Measurements from ENCODE around the gene CPPED1.

Gene CPPED1

DNA sequence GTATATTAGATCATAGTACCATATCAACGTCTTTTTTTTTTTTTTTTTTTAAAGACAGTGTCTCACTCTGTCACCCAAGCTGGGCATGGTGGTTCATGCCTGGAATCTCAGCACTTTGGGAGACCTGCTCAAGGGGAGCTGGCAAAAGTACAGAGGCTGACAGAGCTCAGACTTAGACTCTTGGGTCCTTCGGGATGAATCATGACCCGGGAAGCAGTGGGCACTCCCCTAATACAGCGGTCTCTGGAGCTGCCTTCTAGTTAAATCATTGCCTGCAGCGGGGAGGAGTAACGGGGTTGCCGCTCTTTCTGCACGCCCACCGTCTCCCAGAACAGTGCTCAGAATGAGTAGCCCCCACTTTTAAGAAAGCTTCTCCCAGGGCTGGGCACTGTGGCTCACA lies 174.4 kb downstream of the CPPED1 start:
- no peak for DNase-seq

DNA sequence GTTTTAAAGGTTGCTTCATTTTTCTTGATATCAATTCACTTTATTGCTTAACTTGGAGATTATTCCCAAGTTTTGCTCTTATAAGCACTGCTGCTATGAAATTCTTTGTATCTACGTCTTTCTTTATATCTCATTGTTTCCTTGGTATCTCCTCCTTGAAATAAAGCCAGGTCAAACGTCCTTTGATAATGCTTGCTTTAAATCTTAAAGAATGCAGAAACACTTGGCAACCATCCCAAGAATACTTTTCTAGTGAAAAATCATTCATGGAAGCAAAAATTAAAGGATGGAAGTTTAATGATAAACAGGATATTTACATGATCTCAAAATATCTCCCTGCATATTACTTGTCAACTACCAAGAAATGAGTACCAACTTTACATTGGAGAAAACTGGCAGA lies 175.2 kb downstream of the CPPED1 start:
- DNase-seq = peak; percentile 8

DNA sequence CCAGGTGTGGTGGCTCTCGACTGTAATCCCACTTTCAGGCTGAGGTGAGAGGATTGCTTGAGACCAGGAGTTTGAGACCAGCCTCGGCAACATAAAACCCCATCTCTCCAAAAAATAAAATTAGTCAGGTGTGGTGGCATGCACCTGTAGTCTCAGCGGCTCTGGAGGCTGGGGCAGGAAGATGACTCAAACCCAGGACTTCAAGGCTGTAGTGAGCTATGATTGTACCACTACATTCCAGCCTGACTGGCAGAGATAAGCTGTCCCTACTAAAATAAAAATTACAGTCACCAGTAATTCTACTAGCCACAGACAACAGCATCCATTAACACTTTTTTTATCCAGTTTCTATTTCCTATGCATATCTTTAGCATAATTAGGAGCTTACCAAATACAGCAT lies 176.3 kb downstream of the CPPED1 start:
- DNase-seq = no peak

DNA sequence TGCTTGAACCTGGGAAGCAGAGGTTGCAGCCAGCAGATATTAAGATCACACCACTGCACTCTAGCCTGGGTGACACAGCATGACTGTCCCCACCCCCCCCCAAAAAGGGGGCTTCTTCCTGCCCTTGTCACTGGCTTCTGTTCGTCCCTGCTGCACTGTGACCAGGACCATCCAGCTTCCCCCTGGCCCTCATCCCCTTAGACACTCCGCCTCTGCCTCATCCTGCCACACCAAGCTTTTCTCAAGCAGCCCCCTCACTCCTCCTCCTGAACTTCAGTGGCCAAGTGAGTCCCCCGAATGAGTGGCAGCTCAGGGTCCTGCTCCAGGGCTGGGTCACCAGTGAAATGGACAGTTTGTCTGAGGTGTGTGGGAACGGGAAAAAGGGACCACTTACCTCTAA lies 177.3 kb downstream of the CPPED1 start:
- DNase-seq = no peak

DNA sequence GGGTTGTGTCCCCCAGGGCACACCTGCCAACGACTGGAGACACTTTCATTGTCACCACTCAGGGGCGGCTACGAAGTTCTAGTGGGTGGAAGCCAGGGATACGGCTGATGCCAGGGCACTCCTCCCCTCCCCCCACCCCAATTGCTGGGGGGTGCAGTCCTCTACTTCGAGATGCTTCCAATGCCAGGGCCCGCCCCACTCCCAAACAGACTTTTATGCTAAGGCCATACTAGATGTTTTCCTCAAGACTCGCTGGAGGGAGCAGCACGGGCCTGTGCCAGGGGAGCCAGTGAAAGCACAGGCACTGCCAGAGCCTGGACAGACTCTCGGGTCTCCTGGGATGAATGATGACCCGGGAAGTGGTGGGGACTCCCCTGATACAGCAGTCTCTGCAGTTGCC lies 178.0 kb downstream of the CPPED1 start:
- DNase-seq = no peak

DNA sequence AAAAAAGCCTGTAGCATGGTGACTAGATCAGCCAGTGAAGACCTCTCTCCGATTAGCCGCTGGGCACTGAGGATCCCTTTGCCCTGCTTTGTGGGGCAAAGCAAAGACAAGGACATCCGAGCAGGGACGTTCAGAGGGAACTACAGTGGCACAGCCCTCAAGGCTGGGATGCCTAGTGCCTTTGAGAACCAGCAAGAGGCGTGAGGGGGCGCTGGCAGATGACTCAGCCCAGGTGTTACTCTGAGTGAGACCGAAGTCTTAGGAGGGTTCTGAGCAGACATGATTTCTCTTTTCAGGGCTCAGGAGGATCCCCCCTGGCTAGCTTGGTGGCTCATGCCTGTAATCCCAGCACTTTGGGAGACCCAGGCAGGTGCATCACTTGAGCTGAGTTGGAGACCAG lies 178.6 kb downstream of the CPPED1 start:
- no peak for DNase-seq

DNA sequence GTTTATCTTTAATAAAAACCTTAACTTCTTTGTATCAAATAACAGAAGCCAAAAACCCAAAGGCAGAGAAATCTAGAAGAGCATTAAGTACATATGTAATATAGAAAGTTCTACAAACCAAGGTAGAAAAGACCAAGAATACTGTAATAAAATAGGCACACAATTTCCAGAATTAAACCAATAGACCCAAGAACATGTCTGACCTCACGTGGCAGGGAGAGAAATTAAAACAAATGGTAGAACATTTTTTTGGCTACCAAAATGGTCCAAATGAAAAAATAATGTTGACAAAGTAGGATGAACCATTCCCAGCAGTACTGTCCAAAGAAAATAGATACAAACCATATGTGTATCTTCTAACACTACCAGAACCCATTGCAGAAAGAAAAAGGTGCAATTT lies 183.5 kb downstream of the CPPED1 start:
- DNase-seq = no peak

DNA sequence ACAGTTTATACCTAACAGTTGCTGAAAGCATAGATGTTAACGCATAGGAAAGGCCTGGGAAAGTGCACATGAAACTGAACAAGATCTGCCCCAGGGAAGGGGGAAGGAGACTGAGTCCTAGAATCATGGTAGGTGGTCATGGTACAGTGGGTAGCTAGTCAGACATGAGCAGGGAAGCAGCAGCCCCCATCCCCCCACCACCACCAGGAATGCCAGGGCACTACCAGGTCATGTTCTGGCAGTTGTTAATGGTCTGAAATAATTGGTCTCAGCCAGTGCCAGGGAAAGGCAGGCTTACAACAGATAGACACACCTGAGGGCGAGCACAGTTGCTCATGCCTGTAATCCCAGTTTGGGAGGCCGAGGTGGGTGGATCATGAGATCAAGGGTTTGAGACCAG lies 185.2 kb downstream of the CPPED1 start:
- DNase-seq = no peak

DNA sequence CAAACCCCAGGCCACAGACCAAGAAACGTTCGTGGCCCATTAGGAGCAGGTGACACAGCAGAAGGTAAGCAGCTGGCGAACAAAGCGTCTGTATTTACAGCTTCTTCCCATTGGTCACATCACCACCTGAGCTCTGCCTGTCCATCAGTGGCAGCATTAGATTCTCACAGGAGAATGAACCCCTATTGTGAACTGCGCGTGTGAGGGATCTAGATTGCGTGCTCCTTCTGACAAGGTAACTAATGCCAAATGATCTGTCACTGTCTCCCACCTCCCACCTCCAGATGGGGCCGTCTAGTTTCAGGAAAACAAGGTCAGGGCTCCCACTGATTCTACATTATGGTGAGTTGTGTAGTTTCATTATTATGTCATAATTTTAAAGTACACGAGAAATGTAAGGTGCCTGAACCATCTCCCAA lies 186.3 kb downstream of the CPPED1 start:
- no peak for DNase-seq

DNA sequence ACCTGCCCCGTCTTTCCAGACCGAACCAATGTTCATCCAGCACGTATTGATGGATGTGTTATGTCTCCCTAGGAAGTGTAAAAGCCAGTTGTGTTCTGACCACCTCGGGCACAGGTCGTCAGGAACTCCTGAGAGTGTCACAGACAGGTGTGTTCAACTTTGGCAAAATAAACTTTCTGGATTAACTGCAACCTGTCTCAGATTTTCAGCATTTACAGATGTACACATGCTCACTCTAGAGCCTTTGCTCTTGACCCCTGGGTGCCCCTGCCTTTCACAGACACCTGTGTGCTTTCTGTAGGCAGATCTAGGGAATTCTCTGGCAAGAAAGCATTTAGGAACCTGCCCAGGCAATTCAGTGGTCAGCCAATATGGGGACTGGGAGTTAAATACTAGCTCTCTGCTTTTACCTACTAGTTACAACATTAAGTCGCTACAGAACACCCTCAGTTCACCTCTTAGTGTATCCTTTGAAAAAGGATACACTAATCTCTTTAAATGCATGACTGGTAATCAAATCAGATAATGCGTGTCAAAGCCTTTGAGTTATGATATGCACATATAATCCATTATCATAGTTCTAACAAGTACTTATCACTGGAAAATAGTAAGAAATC lies 188.9 kb downstream of the CPPED1 start:
- no peak for DNase-seq

DNA sequence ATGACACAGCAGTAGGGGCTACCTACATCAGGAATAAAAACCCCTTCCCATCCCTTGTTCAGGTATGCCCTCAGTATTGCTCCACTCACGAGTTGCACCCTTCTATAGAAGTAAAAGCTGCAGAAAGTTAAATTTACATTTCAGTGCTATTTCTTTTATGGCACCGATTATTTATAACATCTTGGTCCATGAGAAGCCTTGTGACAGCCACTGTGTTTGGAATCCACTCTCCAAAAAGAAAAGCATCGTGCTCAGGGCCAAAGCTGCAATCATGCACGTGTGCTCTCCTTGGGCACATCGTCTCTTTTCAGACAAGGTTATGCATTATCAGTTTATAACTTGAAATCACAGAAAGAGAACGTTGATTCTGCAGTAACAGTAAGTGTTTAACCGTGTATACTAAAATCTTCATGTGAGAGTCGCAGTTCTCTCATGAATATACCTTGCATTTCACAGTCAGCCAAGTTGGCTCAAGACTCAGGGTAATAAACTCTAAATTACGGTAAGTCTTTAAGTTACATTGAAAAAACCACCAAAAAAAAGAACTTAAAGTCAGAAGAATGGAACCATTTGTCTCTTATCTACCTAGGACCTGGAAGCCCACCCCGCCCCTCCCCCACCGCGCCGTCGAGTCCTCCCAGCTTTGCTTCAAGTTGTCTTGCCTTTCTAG lies 189.6 kb downstream of the CPPED1 start:
- no peak for DNase-seq

DNA sequence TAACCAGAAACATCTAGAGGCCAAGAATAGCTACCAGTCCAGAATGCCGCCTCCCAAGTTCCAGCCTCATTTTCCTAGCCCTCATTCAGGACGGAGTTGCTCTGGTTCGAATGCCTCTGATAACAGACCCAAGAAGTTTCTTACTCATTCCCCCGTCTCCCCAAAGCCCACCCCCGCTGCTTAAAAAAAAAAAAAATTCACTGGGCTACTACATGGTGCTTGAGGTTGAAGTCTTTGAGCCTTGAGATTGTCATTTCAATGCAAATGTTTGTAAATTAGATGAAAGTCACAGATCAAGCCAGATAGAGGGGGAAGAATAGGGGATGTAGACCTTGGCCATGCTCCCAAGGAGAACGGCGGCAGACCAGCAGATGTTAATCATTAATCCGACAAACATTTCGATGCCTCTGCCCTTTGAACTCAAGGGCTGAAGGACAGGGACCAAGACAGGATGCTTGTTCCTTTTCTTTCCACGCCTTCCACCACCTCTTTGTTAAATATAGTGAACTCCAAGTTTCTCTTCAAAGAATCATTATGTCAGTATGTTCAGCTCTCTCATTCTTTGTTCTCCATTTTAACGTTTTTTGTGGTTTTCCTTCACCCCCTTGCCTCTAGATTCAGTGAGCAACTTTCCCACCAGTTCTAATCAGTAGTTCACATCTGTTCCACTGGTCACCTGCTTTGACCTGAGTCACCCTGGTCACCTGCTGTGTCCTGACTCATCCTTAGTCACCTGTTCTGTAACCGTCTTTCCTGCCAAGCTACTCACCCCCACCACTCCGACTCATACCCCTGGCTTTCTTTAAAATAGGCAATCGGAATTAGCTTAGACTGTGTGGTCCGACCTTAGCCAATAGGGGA lies 190.3 kb downstream of the CPPED1 start:
- DNase-seq = peak; percentile 37

DNA sequence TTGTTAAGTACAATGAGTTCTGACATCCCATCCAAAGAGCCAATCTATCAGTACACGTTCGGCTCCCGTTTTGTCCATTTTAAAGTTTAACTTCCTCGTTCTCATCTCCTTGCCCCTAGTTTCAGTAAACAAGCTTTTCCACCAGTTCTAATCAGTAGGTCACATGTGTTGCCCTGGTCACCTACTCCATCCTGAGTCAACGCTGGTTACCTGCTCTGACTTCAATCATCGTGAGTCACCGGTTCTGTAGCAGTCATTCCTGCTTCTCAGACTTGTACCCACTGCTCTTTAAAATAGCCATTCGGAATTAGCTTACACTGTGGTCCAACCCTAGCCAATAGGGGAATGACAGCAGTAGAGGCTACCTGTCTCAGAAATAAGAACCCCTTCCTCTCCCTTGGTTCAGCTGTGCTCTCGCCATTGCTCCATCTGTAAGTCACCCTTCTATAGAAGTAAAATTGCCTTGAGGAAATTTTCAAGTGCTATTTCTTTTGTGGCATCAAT lies 191.0 kb downstream of the CPPED1 start:
- DNase-seq = no peak

DNA sequence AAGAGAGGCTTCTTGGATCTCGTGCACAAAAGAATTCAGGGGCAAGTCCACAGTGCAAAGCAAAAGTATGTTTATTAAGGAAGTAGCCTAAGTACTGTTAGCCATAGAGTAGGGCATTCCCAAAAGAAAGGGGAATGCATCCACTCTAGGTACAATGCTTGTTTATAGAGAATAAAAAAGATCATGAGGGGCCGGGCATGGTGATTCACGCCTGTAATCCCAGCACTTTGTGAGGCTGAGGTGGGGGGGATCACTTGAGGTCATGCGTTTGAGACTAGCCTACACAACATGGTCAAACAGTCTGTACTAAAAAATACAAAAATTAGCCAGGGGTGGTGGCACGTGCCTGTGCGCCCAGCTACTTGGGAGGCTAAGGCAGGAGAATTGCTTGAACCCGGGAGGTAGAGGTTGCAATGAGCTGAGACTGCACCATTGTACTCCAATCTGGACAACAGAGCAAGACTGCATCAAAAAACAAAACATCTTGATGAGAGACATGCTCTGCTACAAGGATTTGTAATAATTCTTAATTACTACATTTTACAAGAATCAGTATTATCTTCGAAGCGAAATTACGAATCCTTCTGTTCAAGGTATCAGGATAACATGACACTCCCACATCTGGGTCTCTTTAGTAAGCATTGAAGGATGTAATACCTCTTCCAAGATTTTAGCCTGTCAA lies 191.6 kb downstream of the CPPED1 start:
- DNase-seq = no peak

DNA sequence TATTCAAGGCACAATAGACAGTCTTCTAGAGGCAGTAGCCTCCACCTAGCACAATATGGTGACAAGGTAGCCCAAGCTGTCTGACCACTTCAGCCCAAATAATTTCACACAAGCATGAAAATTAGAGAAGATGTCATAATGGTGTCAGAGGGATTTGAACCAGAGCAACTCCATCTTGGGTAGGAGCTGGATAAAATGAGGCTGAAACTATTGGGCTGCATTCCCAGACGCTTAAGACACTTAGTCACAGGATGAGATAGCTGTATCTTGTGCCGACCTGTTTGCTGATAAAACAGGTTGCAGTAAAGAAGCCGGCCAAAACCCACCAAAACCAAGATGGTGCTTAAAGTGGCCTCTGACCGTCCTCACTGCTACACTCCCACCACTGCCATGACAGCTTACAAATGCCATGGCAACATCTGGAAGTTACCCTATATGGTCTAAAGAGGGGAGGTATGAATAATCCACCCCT lies 192.6 kb downstream of the CPPED1 start:
- DNase-seq = no peak

DNA sequence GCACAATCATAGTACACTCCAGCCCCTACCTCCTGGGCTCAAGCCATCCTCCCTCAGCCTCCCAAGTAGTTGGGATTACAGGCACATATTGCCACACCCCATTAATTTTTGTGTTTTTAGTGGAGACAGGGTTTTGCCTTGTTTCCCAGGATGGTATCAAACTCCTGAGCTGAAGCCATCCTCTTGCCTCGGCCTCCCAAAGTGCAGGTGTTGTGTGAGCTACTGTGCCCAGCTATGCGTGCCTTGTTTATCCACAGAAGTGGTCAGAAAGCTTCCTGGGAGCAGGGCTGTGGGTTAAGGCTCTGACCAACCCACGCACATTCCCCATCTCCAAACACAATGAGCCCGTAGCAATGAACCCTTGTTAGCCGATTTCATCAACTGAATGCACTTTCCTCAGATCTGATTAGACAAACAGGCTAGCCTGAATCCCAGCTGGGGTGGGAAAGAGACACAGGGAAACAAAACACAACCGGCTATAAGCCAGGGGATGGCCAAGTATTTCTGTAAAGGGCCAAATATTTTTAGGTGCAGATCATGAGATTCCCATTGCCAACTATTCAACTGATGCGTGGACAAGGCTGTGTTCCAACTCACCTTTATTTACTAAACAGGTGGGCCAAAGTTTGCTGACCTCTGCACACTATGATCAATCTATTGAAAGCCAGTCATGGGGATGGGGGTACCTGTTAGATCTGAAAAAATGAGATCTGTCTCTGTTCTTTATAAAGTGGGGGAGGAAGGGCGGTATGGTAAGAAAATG lies 193.6 kb downstream of the CPPED1 start:
- no peak for DNase-seq

Data from fibroblast of upper back skin (primary cell).